Heart right ventricle (tissue), 16 donors: ENCODE data around the gene RGS12. TPM values are rescaled to one million over a fixed set of nuclear protein-coding genes. Genes with fewer than 3 reads are reported as not detected.

Experiments
- ATAC-seq, 8 donors: fragments of 200-7000 bp; cut with Tn5 transposase; one replicate each; pipeline ENCODE4 v1.9.1; 2020; ENCODE audit warnings: mild to moderate bottlenecking in 8 of 8, moderate library complexity in 8 of 8, moderate number of reproducible peaks in 1 of 8
- DNase-seq, 2 donors: peaks; one replicate each; pipeline ENCODE4 v3.0.0-alpha.2; 2020
- H3K27ac ChIP-seq, 10 donors: fragments of 200-600 bp; sonication (generic) in 2 of 10; one replicate each; pipeline versions ENCODE4 v1.5.0 to v1.8.0; 2020 to 2022; ENCODE audit warnings: mild to moderate bottlenecking in 3 of 10
- H3K27me3 ChIP-seq, 7 donors: fragments of 200-600 bp; one replicate each; pipeline ENCODE4 v1.8.0; 2021 to 2022; ENCODE audit warnings: mild to moderate bottlenecking in 2 of 7
- H3K36me3 ChIP-seq, 9 donors: fragments of 200-600 bp; sonication (generic) in 1 of 9; one replicate each; pipeline versions ENCODE4 v1.5.0 to v1.8.0; 2020 to 2022; ENCODE audit warnings: mild to moderate bottlenecking in 2 of 9
- H3K4me1 ChIP-seq, 9 donors: fragments of 200-600 bp; sonication (generic) in 1 of 9; one replicate each; pipeline versions ENCODE4 v1.5.0 to v1.8.0; 2020 to 2022; ENCODE audit warnings: mild to moderate bottlenecking in 4 of 9
- H3K4me3 ChIP-seq, 10 donors: fragments of 200-600 bp; sonication (generic) in 2 of 10; one replicate each; pipeline versions ENCODE4 v1.5.0 to v1.8.0; 2020 to 2022; ENCODE audit warnings: mild to moderate bottlenecking in 7 of 10, moderate library complexity in 2 of 10
- H3K9me3 ChIP-seq, 11 donors: fragments of 200-600 bp in 10 of 11; sonication (generic) in 2 of 11; one replicate each; pipeline versions ENCODE4 v1.5.0 to v1.8.0; 2013 to 2022; ENCODE audit warnings: mild to moderate bottlenecking in 2 of 11, control low read depth in 1 of 11, moderate library complexity in 1 of 11
- CTCF ChIP-seq, 9 donors: fragments of 200-600 bp; sonication (generic) in 2 of 9; IDR thresholded peaks; one replicate each; pipeline versions ENCODE4 v1.5.0 to v1.8.0; 2021 to 2022; ENCODE audit warnings: antibody characterized with exemption in 9 of 9, mild to moderate bottlenecking in 5 of 9, moderate library complexity in 1 of 9
- WGBS, 2 donors: extraction: QIAGEN DNeasy Blood & Tissue Kit; methylation state at CpG; one replicate each; pipeline ENCODE4 v1.1.7; 2013; ENCODE audit warnings: inconsistent platforms in 1 of 2; 5-methylcytosine and 5-hydroxymethylcytosine counted together
- intact Hi-C, 10 donors: fragments of 100-400 bp; cut with DNase I; formaldehyde crosslinking; loops; one replicate each; pipeline versions ENCODE4 v1.11.1 to v1.14.2; 2022
- polyA plus RNA-seq, 2 donors: library from polyadenylated mRNA; stranded (reverse); fragments of 200-250 nt; gene quantifications; one replicate each; pipeline ENCODE4 v1.2.3, GENCODE V29; 2013
- total RNA-seq, 10 donors: library from RNA; stranded (reverse); fragmentation: NEBNext Ultra II Directional in 3 of 10; extraction: Animal tissue kit (Norgen Biotek cat#: 25700) in 3 of 10; gene quantifications; one replicate each; pipeline versions ENCODE4 v1.2.1 to v1.2.4, GENCODE V29; 2021 to 2023
- donor health status: Arrhythmogenic right ventricular cardiomyopathy.
- donor health status: ischemic (EF 13 %, LVEDD 7.1; RV severe dilation, severe dysfunction).
- donor health status: healthy with polysubstance abuse.
- donor health status: DM: no; HTN: yes; CAD: no.
- donor health status: DM: no; HTN: no; CAD: no.
- donor health status: ischemic (EF 25% LVEDD 6.9; RV normal size, moderate dysfunction).
- donor health status: ischemic (EF 25% LVEDD 5.7; RV mildly dilated, moderate dysfunction).
- donor health status: healthy.
- donor health status: DM: yes; HTN: yes; CAD: no.
- donor health status: Ischemic cardiomyopathy.
- donor health status: ischemic (EF 35%, LVEDD 5.7; RV mildly dilated, moderate dysfunction).
- donor health status: nonischemic (EF 11% LVEDD 7.7; RV severe dilation, severe dysfunction).
- donor health status: DM: yes; HTN: yes; CAD: no.
- donor health status: PGD.
- donor health status: ischemic (EF 29% LVEDD 5.4; RV normal size, mild dysfunction).
- donor health status: nonischemic (EF 23%, LVEDD 6.1; RV moderate dilation, normal function).

RGS12 gene
- total and polyA plus RNA-seq, 12 donors: 9.7 to 24.4 (median 13.1) TPM

- ATAC-seq (no peak), DNase-seq (no peak)
- peaks cover 0 to 17% (median under 1%) of the 10 kb centered on the region in 9 donors for H3K36me3 ChIP-seq
- no peak for TF ChIP-seq CTCF (IDR thresholded peaks at IDR 0.05)
- 95% methylated on average over 13 of the region's 13 CpGs for WGBS, 2 donors
- no peaks in the 10 kb centered on the region for H3K9me3 ChIP-seq
- intact Hi-C loops: no loop called here
- H3K4me3 ChIP-seq: no peak overlapping the region
- H3K27me3 ChIP-seq: no peaks in the 10 kb centered on the region
- H3K4me1 ChIP-seq: peaks cover 0 to 2% (median 2%) of the 10 kb centered on the region in 9 donors
- no peak overlapping the region for H3K27ac ChIP-seq
These were observed 18.8 kb downstream of the RGS12 start for GRCh38 chr4:3311489-3312171.

GRCh38 chr4:3312362-3312761, 19.5 kb downstream of the RGS12 start:
- no peak overlapping the region for H3K27ac ChIP-seq
- no peak for DNase-seq
- H3K4me3 ChIP-seq: no peak overlapping the region
- no peak for ATAC-seq
- intact Hi-C loops: no loop called here
- WGBS, 2 donors: 81 to 83% methylated on average over 8 of the region's 8 CpGs
- no peaks in the 10 kb centered on the region for H3K9me3 ChIP-seq
- H3K4me1 ChIP-seq: no peaks in the 10 kb centered on the region
- no peaks in the 10 kb centered on the region for H3K27me3 ChIP-seq
- TF ChIP-seq CTCF (IDR thresholded peaks at IDR 0.05): no peak
- H3K36me3 ChIP-seq: peaks cover 0 to 24% (median 6%) of the 10 kb centered on the region in 9 donors

GRCh38 chr4:3313139-3313538, 20.3 kb downstream of the RGS12 start:
- WGBS, 2 donors: 87 to 90% methylated on average over 9 of the region's 9 CpGs
- DNase-seq: no peak

GRCh38 chr4:3313556-3314228, 20.9 kb downstream of the RGS12 start:
- Histone ChIP-seq H3K27me3 (no peaks in the 10 kb centered on the region), H3K27ac (no peak overlapping the region), H3K4me1 (peaks cover 0 to 10% (median 0%) of the 10 kb centered on the region in 9 donors), H3K4me3 (no peak overlapping the region), H3K9me3 (no peaks in the 10 kb centered on the region), H3K36me3 (peaks cover 0 to 33% (median 6%) of the 10 kb centered on the region in 9 donors)
- no peak for TF ChIP-seq CTCF (IDR thresholded peaks at IDR 0.05)
- WGBS, 2 donors: 88 to 89% methylated on average over 16 of the region's 16 CpGs
- intact Hi-C loops: no loop called here
- DNase-seq (no peak), ATAC-seq (no peak)

More at GRCh38 chr4:3313139-3313538, 20.3 kb downstream of the RGS12 start:
- peaks cover 0 to 32% (median 6%) of the 10 kb centered on the region in 9 donors for H3K36me3 ChIP-seq
- no peak overlapping the region for H3K4me3 ChIP-seq
- no peak for ATAC-seq
- no peak for TF ChIP-seq CTCF (IDR thresholded peaks at IDR 0.05)
- no peak overlapping the region for H3K27ac ChIP-seq
- H3K27me3 ChIP-seq: no peaks in the 10 kb centered on the region
- intact Hi-C loops: no loop called here
- H3K9me3 ChIP-seq: no peaks in the 10 kb centered on the region
- peaks cover 0 to 5% (median 0%) of the 10 kb centered on the region in 9 donors for H3K4me1 ChIP-seq
